GM06990 (cell line): ENCODE data around the gene PDLIM3.

ENCODE experiments used
- DNase-seq: peaks from one replicate; pipeline ENCODE4 v3.0.0-alpha.2; 2011; ENCODE audit not compliant: insufficient read length; ENCODE audit errors: extremely low read depth
- H3K27me3 ChIP-seq: replicated peaks from 2 replicates; pipeline ENCODE4 v1.6.0; 2011; ENCODE audit warnings: low read length; ENCODE audit not compliant: control insufficient read depth, insufficient read depth
- H3K36me3 ChIP-seq: 2 replicates; pipeline ENCODE4 v1.5.1; 2011; ENCODE audit warnings: low read length; ENCODE audit not compliant: control insufficient read depth, insufficient read depth
- H3K4me3 ChIP-seq: replicated peaks from 2 replicates; pipeline ENCODE4 v1.5.1; 2011; ENCODE audit warnings: low read depth, mild to moderate bottlenecking, control low read depth, low read length
- CTCF ChIP-seq: IDR thresholded peaks from 2 replicates; pipeline ENCODE4 v1.5.1; 2011; ENCODE audit warnings: low read length, control low read depth, mild to moderate bottlenecking, inconsistent platforms; ENCODE audit not compliant: insufficient read depth, poor library complexity, severe bottlenecking

The PDLIM3 gene

GRCh38 chr4:185576962-185577950, 41.9 kb upstream of the PDLIM3 start:
- H3K36me3 ChIP-seq = no peaks in the 10 kb centered on the region
- H3K4me3 ChIP-seq = no peak overlapping the region
- no peak for DNase-seq
- TF ChIP-seq CTCF = no peak
- H3K27me3 ChIP-seq = no peaks in the 10 kb centered on the region

DNA sequence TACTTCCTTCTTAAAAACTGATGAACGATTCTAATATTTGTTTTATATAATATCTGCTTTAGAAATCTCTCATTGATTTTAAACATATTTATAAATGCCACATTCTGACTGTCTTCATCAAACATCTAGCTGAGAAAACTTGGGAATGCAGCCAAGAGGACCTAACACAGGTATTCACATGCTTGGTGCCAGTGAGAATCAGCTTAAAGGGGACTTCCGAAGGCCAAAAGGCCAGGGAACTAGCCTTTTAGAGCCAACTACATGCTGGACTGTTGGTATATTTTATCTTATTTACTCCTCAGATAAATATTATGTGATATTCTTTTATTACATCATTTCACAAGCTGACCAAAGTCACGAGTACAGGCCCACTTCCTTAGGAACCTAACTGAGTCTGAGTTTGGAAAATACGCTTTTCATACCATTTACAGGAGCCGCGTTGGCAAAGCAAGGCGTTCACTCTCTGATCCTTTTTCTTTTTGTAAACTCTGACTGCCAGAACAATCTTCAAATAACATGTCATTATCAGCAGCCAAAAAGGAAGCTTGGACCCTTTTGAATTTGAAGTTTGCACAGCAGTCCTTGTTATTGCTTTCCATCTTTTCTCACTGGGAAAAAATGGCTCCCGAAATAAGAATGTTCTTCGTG, 41.1 kb upstream of the PDLIM3 start:
- no peak overlapping the region for H3K4me3 ChIP-seq
- H3K27me3 ChIP-seq = no peaks in the 10 kb centered on the region
- DNase-seq = no peak
- H3K36me3 ChIP-seq = no peaks in the 10 kb centered on the region
- no peak for TF ChIP-seq CTCF

DNA sequence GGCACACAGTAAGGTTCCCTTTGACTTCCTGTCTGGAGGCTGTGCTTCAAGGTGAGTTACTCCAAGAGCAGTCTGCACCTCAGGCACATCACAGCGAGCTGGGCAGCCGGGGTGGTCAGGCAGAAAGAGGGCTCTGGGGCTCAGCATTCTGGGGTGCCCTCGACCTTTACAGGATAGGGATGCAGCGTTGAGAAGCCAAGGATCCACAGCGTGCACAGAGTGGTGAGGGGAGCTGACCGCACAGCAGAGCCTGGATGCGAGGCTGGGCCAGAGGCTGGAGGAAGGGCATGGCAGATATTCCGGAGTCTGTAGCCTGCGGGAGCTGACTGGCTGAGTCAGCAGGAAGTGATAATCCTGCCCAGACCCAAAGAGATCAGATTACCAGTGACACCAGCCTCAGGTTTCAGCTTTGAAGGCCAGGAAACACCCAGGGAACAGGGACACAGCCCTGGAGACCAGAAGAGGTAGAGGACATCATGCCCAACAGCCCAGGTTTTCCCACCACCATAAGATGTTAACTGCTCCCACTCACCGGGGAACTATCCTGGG, 38.4 kb upstream of the PDLIM3 start:
- no peak for DNase-seq
- H3K4me3 ChIP-seq = no peak overlapping the region
- H3K36me3 ChIP-seq = no peaks in the 10 kb centered on the region
- TF ChIP-seq CTCF = no peak
- no peaks in the 10 kb centered on the region for H3K27me3 ChIP-seq

DNA sequence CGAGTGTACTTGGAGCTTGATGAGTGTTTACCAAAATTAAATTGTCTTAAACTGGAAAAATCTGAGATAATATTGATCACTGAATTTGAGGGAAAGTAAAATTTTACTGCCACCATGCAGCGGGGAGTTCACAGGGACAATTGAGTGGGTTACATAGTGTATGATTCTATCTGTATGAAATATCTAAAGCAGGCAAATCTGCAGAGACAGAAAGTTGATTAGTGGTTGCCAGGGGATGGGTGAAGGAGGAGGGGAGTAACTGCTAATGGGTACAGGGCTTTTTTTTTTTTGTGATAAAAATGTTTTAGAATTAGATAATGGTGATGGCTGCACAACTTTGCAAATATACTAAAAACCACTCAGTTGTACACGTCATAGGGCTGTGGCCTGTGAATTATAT, 35.4 kb upstream of the PDLIM3 start:
- DNase-seq = no peak
- Histone ChIP-seq H3K4me3 (no peak overlapping the region), H3K36me3 (no peaks in the 10 kb centered on the region), H3K27me3 (no peaks in the 10 kb centered on the region)
- no peak for TF ChIP-seq CTCF

GRCh38 chr4:185567381-185568376, 32.4 kb upstream of the PDLIM3 start:
- H3K4me3 ChIP-seq = no peak overlapping the region
- H3K27me3 ChIP-seq = no peaks in the 10 kb centered on the region
- no peak for DNase-seq
- no peaks in the 10 kb centered on the region for H3K36me3 ChIP-seq
- no peak for TF ChIP-seq CTCF
